Measurements from ENCODE around the gene EVPLL.
"Not testable (repeated sequence)": the region's sequence is repeated elsewhere in the genome, so short reads cannot be mapped to it uniquely, and the experiment has no call there.

Gene EVPLL

GRCh38 chr17:18379246-18380146, 1.9 kb downstream of the EVPLL start:
- no peak for DNase-seq

DNA sequence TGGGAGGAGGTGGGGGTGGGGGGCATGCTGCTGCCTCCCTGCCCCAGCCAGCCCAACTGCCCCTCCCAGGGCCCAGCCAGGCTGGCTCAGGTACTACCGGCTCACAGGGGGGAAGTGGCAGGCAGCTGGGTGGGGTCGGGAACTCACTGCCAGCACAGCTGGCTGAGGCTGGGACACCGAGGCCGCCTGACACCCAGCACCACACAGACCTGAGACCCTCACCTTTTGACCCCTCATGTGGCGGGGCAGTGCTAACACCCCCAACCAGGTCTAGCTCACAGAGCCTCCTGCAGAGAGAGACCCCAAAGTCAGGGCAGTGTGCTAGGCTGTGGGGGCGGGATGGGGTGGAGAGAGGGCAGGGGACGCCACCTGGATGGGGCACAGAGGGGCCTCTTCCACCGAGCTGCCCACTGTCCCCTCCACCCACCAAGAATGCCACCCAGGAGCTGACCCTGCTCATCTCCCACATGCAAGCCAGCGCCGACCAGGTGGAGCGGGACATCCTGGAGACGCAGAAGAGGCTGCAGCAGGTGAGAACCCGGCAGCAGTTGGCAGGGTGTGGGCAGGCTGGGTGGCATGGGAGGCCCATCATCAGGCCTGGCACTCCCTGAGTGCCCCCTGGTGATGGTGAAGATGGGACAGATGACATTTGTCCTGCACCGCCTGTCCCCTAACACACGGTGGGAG, 3.0 kb downstream of the EVPLL start:
- DNase-seq = no peak

- no peak for DNase-seq
Observed at GRCh38 chr17:18381158-18381952, 3.8 kb downstream of the EVPLL start.

DNA sequence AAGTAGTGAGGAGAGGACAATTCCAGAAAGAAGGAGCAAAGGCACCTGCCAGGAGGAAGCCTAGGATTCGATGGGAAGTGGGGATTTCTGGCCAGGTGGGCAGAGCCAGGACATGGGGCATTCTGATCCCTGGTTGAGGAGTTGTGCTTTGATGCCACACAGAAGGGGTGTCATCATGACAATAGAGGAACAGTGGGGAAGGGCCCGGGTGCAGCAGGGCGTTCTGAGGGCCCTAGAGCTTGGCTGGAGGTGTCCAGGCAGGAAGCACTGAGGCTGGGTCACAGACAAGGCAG, 4.3 kb downstream of the EVPLL start:
- no peak for DNase-seq

GRCh38 chr17:18382441-18383078, 5.0 kb downstream of the EVPLL start:
- DNase-seq = no peak

DNA sequence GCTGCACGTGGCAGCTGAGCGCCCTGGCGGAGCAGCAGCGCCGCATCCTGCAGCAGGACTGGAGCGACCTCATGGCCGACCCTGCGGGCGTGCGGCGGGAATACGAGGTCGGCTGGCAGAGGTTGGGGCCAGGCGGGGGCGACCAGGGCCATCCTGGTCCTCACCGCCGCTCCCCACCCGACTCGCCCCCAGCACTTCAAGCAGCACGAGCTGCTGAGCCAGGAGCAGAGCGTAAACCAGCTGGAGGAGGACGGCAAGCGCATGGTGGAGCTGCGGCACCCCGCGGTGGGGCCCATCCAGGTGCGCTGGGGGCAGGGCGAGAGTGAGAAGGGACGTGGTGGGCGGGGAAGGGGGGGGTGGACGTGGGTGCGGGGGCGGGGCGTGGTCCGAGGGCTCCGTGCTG, 5.5 kb downstream of the EVPLL start:
- not testable (repeated sequence) for DNase-seq

DNA sequence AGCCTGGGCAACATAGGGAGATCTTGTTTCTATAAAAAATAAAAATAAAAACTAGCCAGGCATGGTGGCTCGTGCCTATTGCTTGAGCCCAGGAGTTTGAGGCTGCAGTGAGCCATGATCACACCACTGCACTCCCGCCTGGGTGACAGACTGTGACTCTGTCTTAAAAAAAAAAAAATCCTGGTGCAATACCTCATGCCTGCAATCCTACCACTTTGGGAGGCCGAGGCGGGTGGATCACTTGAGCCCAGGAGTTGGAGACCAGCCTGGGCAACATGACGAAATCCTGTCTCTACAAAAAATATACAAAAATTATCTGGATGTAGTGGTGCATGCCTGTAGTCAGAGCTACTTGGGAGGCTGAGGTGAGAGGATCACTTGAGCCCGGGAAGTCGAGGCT, 6.7 kb downstream of the EVPLL start:
- not testable (repeated sequence) for DNase-seq

DNA sequence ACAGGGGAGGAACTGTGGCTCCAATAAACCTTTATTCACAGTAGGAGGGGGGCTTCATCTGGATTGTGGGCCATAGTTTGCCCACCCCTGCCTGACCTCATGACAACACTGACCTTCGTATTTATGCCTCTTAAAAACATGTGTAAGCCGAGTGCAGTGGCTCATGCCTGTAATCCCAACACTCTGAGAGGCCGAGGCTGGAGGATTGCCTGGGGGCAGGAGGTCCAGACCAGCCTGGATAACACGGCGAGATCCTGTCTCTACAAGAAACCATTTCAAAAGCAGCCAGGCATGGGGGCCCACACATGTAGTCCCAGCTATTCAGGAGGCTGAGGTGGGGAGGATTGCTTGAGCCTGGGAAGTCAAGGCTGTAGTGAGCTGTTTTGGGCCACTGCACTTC, 10.0 kb downstream of the EVPLL start:
- not testable (repeated sequence) for DNase-seq

- DNase-seq = not testable (repeated sequence)
Observed at GRCh38 chr17:18388266-18388665, 10.7 kb downstream of the EVPLL start.

- DNase-seq = not testable (repeated sequence)
Observed at GRCh38 chr17:18388728-18389127, 11.2 kb downstream of the EVPLL start.

- not testable (repeated sequence) for DNase-seq
Observed at GRCh38 chr17:18401872-18402590, 24.5 kb downstream of the EVPLL start.

- not testable (repeated sequence) for DNase-seq
Observed at GRCh38 chr17:18403166-18403565, 25.6 kb downstream of the EVPLL start.

DNA sequence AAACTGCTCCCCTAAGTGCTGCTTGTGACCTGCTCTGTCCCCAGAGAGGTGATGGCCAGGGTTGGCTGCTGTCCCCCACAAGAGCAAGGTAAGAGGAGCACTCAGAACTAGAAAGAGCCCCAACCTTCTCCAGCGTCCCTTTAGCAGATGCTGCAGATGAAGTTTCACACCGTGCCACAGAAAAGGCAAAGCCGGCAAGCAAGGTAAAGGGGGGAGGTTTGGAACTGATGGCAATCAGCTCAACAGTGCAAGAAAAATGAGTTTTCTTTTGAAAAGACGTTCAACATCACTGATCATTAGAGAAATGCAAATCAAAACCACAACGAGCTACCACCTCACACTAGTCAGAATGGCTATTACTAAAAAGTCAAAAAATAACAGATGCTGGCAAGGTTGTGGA, 26.0 kb downstream of the EVPLL start:
- not testable (repeated sequence) for DNase-seq

GRCh38 chr17:18408906-18409305, 31.3 kb downstream of the EVPLL start:
- DNase-seq = not testable (repeated sequence)

DNA sequence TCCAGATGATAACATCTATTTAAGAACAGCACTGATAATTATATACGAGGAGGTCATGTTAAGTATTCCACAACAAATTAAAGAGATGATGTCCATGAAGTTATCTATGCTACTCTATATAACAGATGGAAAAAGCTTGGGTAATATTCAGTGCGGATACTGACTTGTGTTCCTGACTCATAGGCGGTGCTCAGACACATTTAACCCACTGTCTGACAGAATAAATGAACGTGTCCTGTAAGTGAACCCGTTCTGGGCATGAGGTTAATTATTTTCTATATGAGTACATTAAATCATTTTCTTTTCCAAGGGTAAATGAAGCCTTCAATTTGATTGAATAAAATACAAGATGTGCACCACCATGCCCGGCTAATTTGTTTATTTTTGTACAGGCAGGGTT, 31.7 kb downstream of the EVPLL start:
- not testable (repeated sequence) for DNase-seq

DNA sequence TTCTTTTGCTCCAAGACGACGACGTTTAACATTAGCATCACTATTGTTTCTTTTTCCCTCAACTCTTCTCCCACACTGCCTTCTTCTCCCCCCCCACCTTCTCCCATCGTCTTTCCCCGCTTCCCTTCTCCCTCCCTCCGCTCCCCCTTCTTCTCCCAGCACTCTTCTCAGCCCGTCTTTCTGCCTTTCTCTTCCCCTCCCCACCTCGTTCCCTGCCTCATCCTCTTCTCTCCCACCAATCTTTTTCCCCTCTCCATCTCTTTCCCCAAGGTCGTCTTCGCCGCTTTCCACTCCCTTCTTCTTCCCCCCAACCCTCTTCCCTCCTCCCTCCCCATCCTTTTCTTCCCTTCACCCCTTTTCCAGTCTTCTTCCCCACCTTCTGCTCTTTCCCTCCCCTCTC, 33.2 kb downstream of the EVPLL start:
- not testable (repeated sequence) for DNase-seq

DNA sequence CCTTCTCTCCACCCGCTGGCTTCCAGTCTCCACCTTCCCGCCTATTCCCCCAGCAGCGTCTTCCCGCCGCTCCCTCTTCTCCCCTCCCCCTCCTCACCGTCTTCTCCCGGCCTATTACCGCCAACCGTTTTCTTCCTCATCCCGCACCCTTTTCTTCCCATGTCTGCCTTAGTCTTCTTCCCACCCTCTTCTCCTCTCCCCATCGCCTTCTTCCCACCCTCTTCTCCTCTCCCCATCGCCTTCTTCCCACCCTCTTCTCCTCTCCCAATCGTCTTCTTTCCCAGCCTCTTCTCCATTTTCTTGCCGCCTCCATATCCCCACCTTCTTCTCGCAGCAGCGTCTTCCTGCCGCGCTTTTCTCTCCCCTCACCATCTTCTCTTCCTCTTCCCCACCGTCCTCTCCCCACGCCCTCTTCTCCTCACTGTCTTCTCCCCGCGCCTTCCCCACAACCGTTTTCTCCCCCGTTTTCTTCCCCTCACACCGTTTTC, 33.8 kb downstream of the EVPLL start:
- not testable (repeated sequence) for DNase-seq

- not testable (repeated sequence) for DNase-seq
Observed at GRCh38 chr17:18412001-18412538, 34.5 kb downstream of the EVPLL start.

GRCh38 chr17:18421521-18421920, 43.9 kb downstream of the EVPLL start:
- DNase-seq = not testable (repeated sequence)

DNA sequence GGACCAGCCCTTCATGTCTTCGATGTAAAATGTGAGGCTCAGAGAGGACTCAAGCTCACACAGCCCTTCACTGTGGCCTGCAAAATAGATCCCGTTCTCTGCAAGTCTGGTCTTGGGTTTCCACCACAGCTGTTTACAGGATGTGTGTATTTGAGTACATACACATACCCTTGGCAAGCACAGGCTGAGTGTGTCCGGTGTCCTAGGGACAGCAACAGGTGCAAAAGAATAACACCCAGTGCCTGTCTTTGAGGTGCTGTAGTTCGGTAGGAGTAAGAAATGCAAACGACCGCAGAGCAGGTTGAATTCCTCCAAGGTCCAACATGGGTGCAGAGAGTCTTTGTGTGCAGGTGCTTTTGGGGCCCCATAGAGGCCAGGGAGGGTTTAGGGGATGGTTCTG, 44.9 kb downstream of the EVPLL start:
- not testable (repeated sequence) for DNase-seq

GRCh38 chr17:18423015-18423414, 45.4 kb downstream of the EVPLL start:
- not testable (repeated sequence) for DNase-seq

DNA sequence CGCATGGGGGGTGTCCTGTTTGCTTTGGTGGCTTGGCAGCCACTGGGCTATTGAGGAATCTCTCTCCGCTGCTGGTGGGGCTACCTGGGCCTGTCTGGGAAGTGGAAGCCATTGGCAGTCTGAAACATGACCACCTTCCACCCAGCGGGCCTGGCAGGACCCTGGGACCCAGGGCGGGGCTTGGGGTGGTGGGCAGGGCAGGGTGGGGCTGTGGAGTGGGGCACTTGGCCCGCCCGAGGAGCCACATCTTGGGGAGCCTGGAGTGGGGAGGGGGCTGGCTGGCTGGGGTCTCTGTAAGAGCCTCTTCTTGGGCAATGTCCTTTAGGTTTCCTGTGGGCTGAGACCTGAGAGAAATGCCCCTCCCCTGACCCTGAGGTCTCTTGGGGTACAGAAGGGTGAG, 48.0 kb downstream of the EVPLL start:
- not testable (repeated sequence) for DNase-seq
